K562 (cell line): Measurements from ENCODE around the gene SCYL1. TPM values are rescaled to one million over a fixed set of nuclear protein-coding genes. Genes with fewer than 3 reads are reported as not detected.

Experiments used
- BCOR ChIP-seq: fragments of 450-650 bp; IDR thresholded peaks from 2 replicates; pipeline ENCODE4 v1.6.1; 2016
- BHLHE40 ChIP-seq: IDR thresholded peaks from 2 replicates; pipeline ENCODE4 v1.6.1; 2011; ENCODE audit warnings: low read length, improper control_type of control experiment
- BRD9 ChIP-seq: fragments of 450-650 bp; IDR thresholded peaks from 2 replicates; pipeline ENCODE4 v1.6.1; 2018; ENCODE audit warnings: low read depth; ENCODE audit not compliant: partially characterized antibody
- CBFB ChIP-seq: sonication (generic); formaldehyde crosslinking; IDR thresholded peaks from 2 replicates; pipeline ENCODE4 v1.4.0; 2020; ENCODE audit warnings: mild to moderate bottlenecking, missing genetic modification reagents
- CLOCK ChIP-seq: fragments of 250-450 bp; sonication (Bioruptor Pico); IDR thresholded peaks from 2 replicates; pipeline ENCODE4 v1.4.0; 2020; ENCODE audit warnings: mild to moderate bottlenecking, moderate library complexity, borderline replicate concordance
- CREB3L1 ChIP-seq: fragments of 450-650 bp; IDR thresholded peaks from 2 replicates; pipeline ENCODE4 v1.6.1; 2014; ENCODE audit warnings: low read depth, mild to moderate bottlenecking, moderate library complexity, borderline replicate concordance
- ETV1 ChIP-seq: fragments of 450-650 bp; conservative IDR thresholded peaks from 2 replicates; pipeline ENCODE4 v1.6.1; 2016; ENCODE audit warnings: missing genetic modification characterization, control low read depth, low read depth, missing compliant biosample characterization
- FOSL1 ChIP-seq: fragments of 200-800 bp; sonication (Bioruptor generic); conservative IDR thresholded peaks from 2 replicates; pipeline ENCODE4 v1.6.1; 2016; ENCODE audit warnings: missing genetic modification characterization, missing compliant biosample characterization
- FOXJ2 ChIP-seq: fragments of 200-800 bp; sonication (Bioruptor generic); IDR thresholded peaks from 2 replicates; pipeline ENCODE4 v1.6.1; 2016; ENCODE audit warnings: missing genetic modification characterization, missing compliant biosample characterization
- HLTF ChIP-seq: fragments of 450-650 bp; IDR thresholded peaks from 2 replicates; pipeline ENCODE4 v1.6.1; 2016
- IFI16 ChIP-seq: fragments of 250-450 bp; sonication (Bioruptor Pico); IDR thresholded peaks from 2 replicates; pipeline ENCODE4 v2.1.2; 2022; ENCODE audit warnings: mild to moderate bottlenecking, inconsistent platforms
- IRF9 ChIP-seq: fragments of 450-650 bp; IDR thresholded peaks from 2 replicates; pipeline ENCODE4 v1.6.1; 2016; ENCODE audit warnings: missing biosample characterization, missing genetic modification characterization
- MAFG ChIP-seq: fragments of 450-650 bp; conservative IDR thresholded peaks from 2 replicates; pipeline ENCODE4 v1.6.1; 2016; ENCODE audit warnings: missing genetic modification characterization, missing compliant biosample characterization
- MCM2 ChIP-seq: fragments of 450-650 bp; IDR thresholded peaks from 2 replicates; pipeline ENCODE4 v1.6.1; 2017; ENCODE audit warnings: low read depth, mild to moderate bottlenecking
- MCM5 ChIP-seq: fragments of 450-650 bp; IDR thresholded peaks from 2 replicates; pipeline ENCODE4 v1.6.1; 2016; ENCODE audit warnings: low read depth
- MECOM ChIP-seq: fragments of 250-450 bp; sonication (Bioruptor Pico); IDR thresholded peaks from 2 replicates; pipeline ENCODE4 v1.8.0; 2022; ENCODE audit warnings: inconsistent platforms
- MEF2A ChIP-seq: IDR thresholded peaks from 2 replicates; pipeline ENCODE4 v1.6.1; 2011; ENCODE audit warnings: low read depth, mild to moderate bottlenecking, low read length, moderate library complexity; ENCODE audit not compliant: control insufficient read depth
- MTA2 ChIP-seq: fragments of 450-650 bp; IDR thresholded peaks from 2 replicates; pipeline ENCODE4 v1.6.1; 2016; ENCODE audit warnings: low read depth
- PTBP1 ChIP-seq: fragments of 200-400 bp; formaldehyde crosslinking; IDR thresholded peaks from 2 replicates; pipeline ENCODE4 v1.6.1; 2017; ENCODE audit warnings: low read depth, low read length
- SMAD1 ChIP-seq: fragments of 150-350 bp; IDR thresholded peaks from 2 replicates; pipeline ENCODE4 v1.6.1; 2014; ENCODE audit warnings: low read length, low read depth; ENCODE audit not compliant: partially characterized antibody
- SMAD4 ChIP-seq: fragments of 250-450 bp; sonication (Bioruptor Pico); conservative IDR thresholded peaks from 2 replicates; pipeline ENCODE4 v1.8.0; 2021; ENCODE audit warnings: inconsistent platforms, mild to moderate bottlenecking, moderate library complexity
- SPI1 ChIP-seq: IDR thresholded peaks from 2 replicates; pipeline ENCODE4 v1.6.1; 2011; ENCODE audit warnings: low read depth, low read length, control low read depth, borderline replicate concordance
- SRSF1 ChIP-seq: fragments of 200-400 bp; formaldehyde crosslinking; IDR thresholded peaks from 2 replicates; pipeline ENCODE4 v1.6.1; 2017; ENCODE audit warnings: mild to moderate bottlenecking, low read depth, low read length, moderate library complexity
- ZNF239 ChIP-seq: fragments of 250-450 bp; sonication (Bioruptor Pico); IDR thresholded peaks from 2 replicates; pipeline ENCODE4 v1.4.0; 2020; ENCODE audit warnings: mild to moderate bottlenecking
- ZNF347 ChIP-seq: fragments of 450-650 bp; formaldehyde crosslinking; IDR thresholded peaks from 2 replicates; pipeline ENCODE4 v1.4.0; 2020; ENCODE audit warnings: low read depth, mild to moderate bottlenecking, moderate library complexity
- ZNF384 ChIP-seq: IDR thresholded peaks from 2 replicates; pipeline ENCODE4 v1.6.1; 2012; ENCODE audit warnings: low read depth, low read length, improper control_type of control experiment
- ZNF77 ChIP-seq: fragments of 250-450 bp; sonication (Bioruptor Pico); IDR thresholded peaks from 2 replicates; pipeline ENCODE4 v1.5.0; 2020
- polyA plus RNA-seq, 8 experiments: library from polyadenylated mRNA; depleted of rRNA in 4 of 8; stranded (reverse) in 5 of 8; unstranded in 3 of 8; fragments of >200 nt; fragmentation: Nextera tagmentation in 2 of 8; fragmentation: Illumina TruSeq in 1 of 8; extraction: Ambion mirVana in 2 of 8; extraction: Trizol in 1 of 8; gene quantifications; 2 replicates each; pipeline versions ENCODE4 v1.2.1 to v1.2.3, GENCODE V29; 2011 to 2014; ENCODE audit warnings: inconsistent platforms in 1 of 8, missing spikeins in 1 of 8
- total RNA-seq, 7 experiments: library from RNA; depleted of rRNA in 6 of 7; stranded (reverse); fragments of >200 nt in 6 of 7; fragmentation: Illumina TruSeq in 2 of 7; extraction: Trizol in 2 of 7; gene quantifications; 2 replicates each; pipeline versions ENCODE4 v1.2.1 to v1.2.3, GENCODE V29; 2011 to 2021; ENCODE audit warnings: low replicate concordance in 1 of 7

SCYL1 gene
- total and polyA plus RNA-seq, 9 of the 15 experiments (the other 6 are each of a cell fraction or from before 2014, with no cell fraction given) = 1.9 to 145 (median 57.6) TPM

GRCh38 chr11:65502555-65503367, 22.1 kb upstream of the SCYL1 start (continued):
- TF ChIP-seq SMAD4 (CRISPR knock-in tag) = peak; percentile 25; the same call in 1 of the 2 replicates
- TF ChIP-seq ETV1 (tag) = no peak
- TF ChIP-seq MCM5 = no peak
- no peak for TF ChIP-seq IRF9 (tag)
- TF ChIP-seq MTA2 = no peak
- peak; percentile 83 for TF ChIP-seq ZNF384
- TF ChIP-seq ZNF347 (CRISPR knock-in tag) = no peak
- 0 out of 2 replicates have a peak, but pooled peaks have one; percentile 59 for TF ChIP-seq PTBP1
- TF ChIP-seq HLTF = no peak
- no peak for TF ChIP-seq BHLHE40
- no peak for TF ChIP-seq SPI1
- no peak for TF ChIP-seq CREB3L1
- TF ChIP-seq BRD9 = peak; percentile 40
- TF ChIP-seq SMAD1 = peak; percentile 95
- peak; percentile 86 for TF ChIP-seq FOSL1
- no peak for TF ChIP-seq IFI16 (CRISPR knock-in tag)
- TF ChIP-seq MAFG = no peak
- TF ChIP-seq MECOM (CRISPR knock-in tag) = no peak; the same call in 1 of the 2 replicates
- no peak for TF ChIP-seq CBFB (CRISPR knock-in tag)
- TF ChIP-seq MEF2A = peak; percentile 52; the same call in 1 of the 2 replicates
- TF ChIP-seq CLOCK = no peak
- TF ChIP-seq ZNF239 = no peak
- no peak for TF ChIP-seq MCM2
- no peak for TF ChIP-seq BCOR
- TF ChIP-seq SRSF1 = no peak
- TF ChIP-seq FOXJ2 (tag) = no peak
- peak; percentile 88 for TF ChIP-seq ZNF77 (CRISPR knock-in tag)
